Regular cardiac myocyte (primary cell): ENCODE data around the gene APBA3. TPM values are rescaled to one million over a fixed set of nuclear protein-coding genes. Genes with fewer than 3 reads are reported as not detected.

Experiments used
- total RNA-seq: library from RNA; depleted of rRNA; stranded (reverse); fragments of >200 nt; gene quantifications from 2 replicates; pipeline ENCODE4 v1.2.3, GENCODE V29; 2014

The APBA3 gene
- 21.9 and 25.7 TPM in 2 replicates for total RNA-seq

GRCh38 chr19:3761382-3762129 lies at the start of gene APBA3:
Gene APBA3 (minus strand): TSS chr19:3761692. CDS start chr19:3760264, 1,428 bp downstream.

GRCh38 chr19:3785938-3786824 lies 24.7 kb upstream of the APBA3 start, which contains the start of gene MATK:
Gene MATK (minus strand): TSS chr19:3786381. CDS start chr19:3785135, 1,246 bp downstream.

GRCh38 chr19:3771906-3772455 lies 10.5 kb upstream of the APBA3 start, which contains the start of gene RAX2:
Gene RAX2 (minus strand): TSS chr19:3772228. CDS start chr19:3771742, 486 bp downstream.

GRCh38 chr19:3762501-3763459 lies 1.3 kb upstream of the APBA3 start, which contains the start of gene MRPL54:
Gene MRPL54 (plus strand): TSS chr19:3762682. CDS start chr19:3762701, 19 bp downstream.

GRCh38 chr19:3708207-3708931 lies 53.1 kb downstream of the APBA3 start, which contains the start of gene TJP3:
Gene TJP3 (plus strand): TSS chr19:3708384. CDS start chr19:3728433, 20,049 bp downstream.

Other genes with a start within 250 kb of the APBA3 start
- gene TEKTIP1, start 222.5 kb downstream of the APBA3 start, total RNA-seq: not detected in 2 replicates
- 130 and 147 TPM in 2 replicates for gene MFSD12, start 204.1 kb downstream of the APBA3 start, total RNA-seq
- 72.5 and 74.7 TPM in 2 replicates for gene HMG20B, start 188.7 kb downstream of the APBA3 start, total RNA-seq
- gene GIPC3, start 176.2 kb downstream of the APBA3 start, total RNA-seq: under 0.01 TPM in 1 of 2 replicates, not detected in the other
- 1.4 and 2.1 TPM in 2 replicates for gene TBXA2R, start 154.8 kb downstream of the APBA3 start, total RNA-seq
- 16.3 and 33.5 TPM in 2 replicates for gene CACTIN, start 134.9 kb downstream of the APBA3 start, total RNA-seq
- 17.2 and 19.2 TPM in 2 replicates for gene PIP5K1C, start 61.2 kb downstream of the APBA3 start, total RNA-seq
- not detected in 2 replicates for gene TJP3, start 53.3 kb downstream of the APBA3 start, total RNA-seq
- gene MRPL54, start 990 bp upstream of the APBA3 start, total RNA-seq: 34.4 and 49.7 TPM in 2 replicates
- gene RAX2, start 10.5 kb upstream of the APBA3 start, total RNA-seq: not detected in 2 replicates
- under 0.01 TPM in 1 of 2 replicates, not detected in the other for gene MATK, start 24.7 kb upstream of the APBA3 start, total RNA-seq
- 0.19 TPM in 1 of 2 replicates, not detected in the other for gene ZFR2, start 107.3 kb upstream of the APBA3 start, total RNA-seq
- not detected in 2 replicates for gene ATCAY, start 119.0 kb upstream of the APBA3 start, total RNA-seq
- gene NMRK2, start 171.4 kb upstream of the APBA3 start, total RNA-seq: not detected in 2 replicates
- 83.4 and 153 TPM in 2 replicates for gene DAPK3, start 209.4 kb upstream of the APBA3 start, total RNA-seq
- gene EEF2, start 223.8 kb upstream of the APBA3 start, total RNA-seq: 2,462 and 3,206 TPM in 2 replicates
- 11.6 and 13.8 TPM in 2 replicates for gene PIAS4, start 246.0 kb upstream of the APBA3 start, total RNA-seq